Endothelial cell (in vitro differentiated cells): Measurements from ENCODE around the gene MARCHF2. TPM values are rescaled to one million over a fixed set of nuclear protein-coding genes. Genes with fewer than 3 reads are reported as not detected.

Experiments
- DNase-seq: peaks from one replicate; pipeline ENCODE4 v3.0.0; 2021; ENCODE audit warnings: low spot score
- H3K27ac Mint-ChIP-seq: one replicate; pipeline ENCODE4 v1.8.0; 2021; ENCODE audit warnings: mixed read lengths, inconsistent platforms; ENCODE audit not compliant: unreplicated experiment
- H3K27me3 Mint-ChIP-seq: one replicate; pipeline ENCODE4 v1.8.0; 2021; ENCODE audit warnings: mild to moderate bottlenecking, moderate library complexity, mixed read lengths, inconsistent platforms; ENCODE audit not compliant: unreplicated experiment
- H3K36me3 Mint-ChIP-seq: one replicate; pipeline ENCODE4 v1.8.0; 2021; ENCODE audit warnings: mild to moderate bottlenecking, low read depth, mixed read lengths, inconsistent platforms; ENCODE audit not compliant: unreplicated experiment
- H3K4me1 Mint-ChIP-seq: one replicate; pipeline ENCODE4 v1.8.0; 2021; ENCODE audit warnings: mild to moderate bottlenecking, mixed read lengths, inconsistent platforms; ENCODE audit not compliant: unreplicated experiment
- H3K4me3 Mint-ChIP-seq: one replicate; pipeline ENCODE4 v1.8.0; 2021; ENCODE audit warnings: mild to moderate bottlenecking, mixed read lengths, inconsistent platforms; ENCODE audit not compliant: unreplicated experiment
- H3K9me3 Mint-ChIP-seq: one replicate; pipeline ENCODE4 v1.8.0; 2021; ENCODE audit warnings: mixed read lengths, inconsistent platforms; ENCODE audit not compliant: unreplicated experiment
- CTCF ChIP-seq: fragments of 200-600 bp; sonication (generic); IDR thresholded peaks from one replicate; pipeline ENCODE4 v1.5.0; 2021; ENCODE audit warnings: antibody characterized with exemption; ENCODE audit not compliant: unreplicated experiment
- total RNA-seq: library from RNA; stranded (reverse); fragmentation: NEBNext Ultra II Directional; extraction: Animal tissue kit (Norgen Biotek cat#: 25700); gene quantifications from one replicate; pipeline ENCODE4 v1.2.1, GENCODE V29; 2021; ENCODE audit not compliant: unreplicated experiment

Gene MARCHF2
- total RNA-seq, 1 donor from 2014 or later = 58.2 TPM

DNA sequence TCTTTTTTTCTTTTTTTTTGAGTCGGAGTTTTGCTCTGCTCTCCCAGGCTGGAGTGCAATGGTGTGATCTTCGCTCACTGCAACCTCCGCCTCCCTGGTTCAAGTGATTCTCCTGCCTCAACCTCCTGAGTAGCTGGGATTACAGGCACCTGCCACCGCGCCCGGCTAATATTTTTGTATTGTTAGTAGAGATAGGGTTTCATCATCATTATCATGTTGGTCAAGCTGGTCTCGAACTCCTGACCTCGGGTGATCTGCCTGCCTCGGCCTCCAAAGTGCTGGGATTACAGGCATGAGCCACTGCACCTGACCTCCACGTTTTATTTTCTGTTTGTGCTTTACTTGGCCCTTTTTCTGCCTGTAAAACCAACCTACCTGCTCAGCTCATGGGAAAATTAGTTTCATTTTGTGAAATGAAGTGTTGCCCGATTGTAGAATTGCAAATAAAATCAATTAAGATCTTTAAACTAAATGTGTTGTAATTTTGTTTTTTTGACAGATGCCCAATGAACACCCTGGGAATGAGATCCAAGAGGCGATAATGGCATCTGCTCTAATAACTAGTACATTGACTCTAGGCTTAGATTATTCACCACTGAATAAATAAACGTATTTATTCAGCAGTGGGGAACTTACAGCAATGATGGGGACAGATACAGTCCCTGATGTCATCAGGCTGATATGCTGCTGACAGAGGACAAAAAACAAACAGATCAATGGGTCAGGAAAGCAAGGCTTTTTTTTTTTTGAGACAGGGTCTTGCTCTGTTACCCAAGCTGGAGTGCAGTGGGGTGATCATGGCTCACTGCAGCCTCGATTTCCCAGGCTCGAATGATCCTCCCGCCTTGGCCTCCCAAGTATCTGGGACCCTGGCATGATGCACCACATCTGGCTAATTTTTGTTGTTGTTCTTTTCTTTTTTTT, 25.2 kb upstream of the MARCHF2 start:
- Mint-ChIP-seq H3K27ac (no peak overlapping the region), H3K9me3 (no peaks in the 10 kb centered on the region), H3K4me3 (peak overlapping the region; percentile 52)

DNA sequence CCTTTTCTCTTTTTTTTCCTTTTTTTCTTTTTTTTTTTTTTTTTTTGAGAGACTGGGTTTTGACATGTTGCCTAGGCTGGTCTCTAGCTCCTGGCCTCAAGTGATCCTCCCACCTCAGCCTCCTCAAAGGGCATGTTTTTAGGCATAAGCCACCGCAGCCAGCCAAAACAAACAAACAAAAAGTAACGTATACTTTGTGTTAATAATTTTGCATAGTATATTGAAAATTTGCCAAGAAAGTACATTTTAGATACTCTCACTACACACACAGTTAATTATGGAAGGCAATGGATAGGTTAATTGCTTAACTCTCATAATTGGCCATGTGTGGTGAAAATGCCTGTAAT, 24.5 kb upstream of the MARCHF2 start:
- Mint-ChIP-seq H3K4me1 (peaks cover 45% of the 10 kb centered on the region), H3K36me3 (peaks cover 18% of the 10 kb centered on the region), H3K9me3 (no peaks in the 10 kb centered on the region), H3K4me3 (no peak overlapping the region), H3K27ac (no peak overlapping the region), H3K27me3 (peaks cover 4% of the 10 kb centered on the region)
- DNase-seq = no peak
- no peak for TF ChIP-seq CTCF

More for the DNA sequence above, 25.2 kb upstream of the MARCHF2 start:
- peaks cover 4% of the 10 kb centered on the region for H3K27me3 Mint-ChIP-seq
- peaks cover 16% of the 10 kb centered on the region for H3K36me3 Mint-ChIP-seq
- peaks cover 50% of the 10 kb centered on the region for H3K4me1 Mint-ChIP-seq
- no peak for TF ChIP-seq CTCF
- DNase-seq = no peak

- peaks cover 18% of the 10 kb centered on the region for H3K36me3 Mint-ChIP-seq
- TF ChIP-seq CTCF = no peak
- peak; percentile 96 for DNase-seq
- H3K9me3 Mint-ChIP-seq = no peaks in the 10 kb centered on the region
- H3K4me1 Mint-ChIP-seq = peaks cover 44% of the 10 kb centered on the region
- H3K4me3 Mint-ChIP-seq = peak within 1 kb of the TSS; percentile 90
- H3K27me3 Mint-ChIP-seq = no peaks in the 10 kb centered on the region
- peak within 1 kb of the TSS; percentile 93 for H3K27ac Mint-ChIP-seq
These were observed 23.1 kb upstream of the MARCHF2 start, which contains the start of gene RAB11B for GRCh38 chr19:8389891-8390616. Gene RAB11B (plus strand): TSS chr19:8390360. CDS start chr19:8390417, 57 bp downstream.

- Mint-ChIP-seq H3K27me3 (peaks cover 2% of the 10 kb centered on the region), H3K9me3 (no peaks in the 10 kb centered on the region), H3K4me3 (peak overlapping the region; percentile 83), H3K36me3 (peaks cover 18% of the 10 kb centered on the region), H3K27ac (peak overlapping the region; percentile 57), H3K4me1 (peaks cover 43% of the 10 kb centered on the region)
- peak; percentile 98 for DNase-seq
- no peak for TF ChIP-seq CTCF
These were observed 22.5 kb upstream of the MARCHF2 start for GRCh38 chr19:8390617-8390981.
